Glutamatergic neuron (in vitro differentiated cells): ENCODE measurements around the gene TECR. TPM values are rescaled to one million over a fixed set of nuclear protein-coding genes. Genes with fewer than 3 reads are reported as not detected.
A peak's percentile ranks its signal among the peaks of the same experiment; 100 is the strongest.

ENCODE experiments used
- DNase-seq: peaks from one replicate; pipeline ENCODE4 v3.0.0; 2022
- H3K27ac Mint-ChIP-seq: one replicate; pipeline ENCODE4 v1.8.0; 2020; ENCODE audit warnings: mild to moderate bottlenecking, mixed read lengths, inconsistent platforms; ENCODE audit not compliant: unreplicated experiment
- H3K27me3 Mint-ChIP-seq: one replicate; pipeline ENCODE4 v1.8.0; 2020; ENCODE audit warnings: mild to moderate bottlenecking, moderate library complexity, mixed read lengths, inconsistent platforms; ENCODE audit not compliant: unreplicated experiment
- H3K36me3 Mint-ChIP-seq: one replicate; pipeline ENCODE4 v1.8.0; 2020; ENCODE audit warnings: mild to moderate bottlenecking, mixed read lengths, inconsistent platforms; ENCODE audit not compliant: unreplicated experiment
- H3K4me1 Mint-ChIP-seq: one replicate; pipeline ENCODE4 v1.8.0; 2020; ENCODE audit warnings: mild to moderate bottlenecking, low read depth, mixed read lengths, inconsistent platforms; ENCODE audit not compliant: unreplicated experiment
- H3K4me3 Mint-ChIP-seq: one replicate; pipeline ENCODE4 v1.8.0; 2020; ENCODE audit warnings: mild to moderate bottlenecking, mixed read lengths, inconsistent platforms; ENCODE audit not compliant: unreplicated experiment
- H3K9me3 Mint-ChIP-seq: one replicate; pipeline ENCODE4 v1.8.0; 2020; ENCODE audit warnings: mild to moderate bottlenecking, moderate library complexity, mixed read lengths, inconsistent platforms; ENCODE audit not compliant: unreplicated experiment
- CTCF ChIP-seq: fragments of 200-600 bp; sonication (generic); IDR thresholded peaks from one replicate; pipeline ENCODE4 v1.5.0; 2021; ENCODE audit not compliant: partially characterized antibody, unreplicated experiment
- total RNA-seq: library from RNA; stranded (reverse); fragmentation: NEBNext Ultra II Directional; extraction: Animal tissue kit (Norgen Biotek cat#: 25700); gene quantifications from one replicate; pipeline ENCODE4 v1.2.1, GENCODE V29; 2021; ENCODE audit not compliant: unreplicated experiment

Gene TECR
- total RNA-seq, 1 donor from 2014 or later, result 102 TPM

GRCh38 chr19:14565298-14565679 lies 35.9 kb downstream of the TECR start:
- no peak for DNase-seq
- H3K27ac Mint-ChIP-seq, result no peak overlapping the region

GRCh38 chr19:14565765-14566711 lies 36.6 kb downstream of the TECR start:
- H3K36me3 Mint-ChIP-seq, result no peaks in the 10 kb centered on the region

More at GRCh38 chr19:14565298-14565679, 35.9 kb downstream of the TECR start:
- H3K4me3 Mint-ChIP-seq, result no peak overlapping the region
- H3K9me3 Mint-ChIP-seq, result peaks cover 2% of the 10 kb centered on the region
- peaks cover 11% of the 10 kb centered on the region for H3K4me1 Mint-ChIP-seq
- no peaks in the 10 kb centered on the region for H3K36me3 Mint-ChIP-seq
- no peak for TF ChIP-seq CTCF
- H3K27me3 Mint-ChIP-seq, result peaks cover 6% of the 10 kb centered on the region

GRCh38 chr19:14566712-14567077 lies 37.3 kb downstream of the TECR start:
- TF ChIP-seq CTCF, result no peak
- Mint-ChIP-seq H3K4me3 (no peak overlapping the region), H3K36me3 (no peaks in the 10 kb centered on the region), H3K4me1 (peaks cover 6% of the 10 kb centered on the region), H3K27ac (no peak overlapping the region), H3K9me3 (no peaks in the 10 kb centered on the region), H3K27me3 (peaks cover 6% of the 10 kb centered on the region)
- no peak for DNase-seq

More at GRCh38 chr19:14565765-14566711, 36.6 kb downstream of the TECR start:
- DNase-seq, result no peak
- no peak overlapping the region for H3K27ac Mint-ChIP-seq
- H3K27me3 Mint-ChIP-seq, result peaks cover 6% of the 10 kb centered on the region
- TF ChIP-seq CTCF, result no peak
- no peak overlapping the region for H3K4me3 Mint-ChIP-seq
- H3K4me1 Mint-ChIP-seq, result peaks cover 7% of the 10 kb centered on the region
- H3K9me3 Mint-ChIP-seq, result no peaks in the 10 kb centered on the region

GRCh38 chr19:14567079-14567478 lies 37.7 kb downstream of the TECR start:
- no peaks in the 10 kb centered on the region for H3K9me3 Mint-ChIP-seq
- no peak for DNase-seq
- H3K36me3 Mint-ChIP-seq, result no peaks in the 10 kb centered on the region
- TF ChIP-seq CTCF, result no peak
- H3K27me3 Mint-ChIP-seq, result peaks cover 6% of the 10 kb centered on the region
- H3K4me1 Mint-ChIP-seq, result peaks cover 5% of the 10 kb centered on the region
- H3K4me3 Mint-ChIP-seq, result no peak overlapping the region
- H3K27ac Mint-ChIP-seq, result peak overlapping the region; percentile 77

GRCh38 chr19:14570864-14571527 lies 41.6 kb downstream of the TECR start:
- Mint-ChIP-seq H3K4me1 (peaks cover 11% of the 10 kb centered on the region), H3K27ac (peak overlapping the region; percentile 87), H3K4me3 (peak overlapping the region; percentile 94), H3K36me3 (no peaks in the 10 kb centered on the region), H3K27me3 (peaks cover 8% of the 10 kb centered on the region), H3K9me3 (no peaks in the 10 kb centered on the region)
- DNase-seq, result no peak
- no peak for TF ChIP-seq CTCF
